ENCODE measurements around the gene HSD17B2. TPM values are rescaled to one million over a fixed set of nuclear protein-coding genes. Genes with fewer than 3 reads are reported as not detected.

The HSD17B2 gene
- polyA plus RNA-seq, 1 experiment = 0.60 TPM

GRCh38 chr16:82071421-82071820 lies 36.4 kb downstream of the HSD17B2 start:
- CTCF ChIA-PET = no interaction called here
- no peak for DNase-seq (ENCODE audit: low read depth)
- POLR2A ChIA-PET = no interaction called here

GRCh38 chr16:82072313-82072712 lies 37.3 kb downstream of the HSD17B2 start:
- ChIA-PET POLR2A (no interaction called here), CTCF (interaction anchor here (1.6 kb wide), 1 partner anchor 11 kb away, joined by 3 read pairs; no protein-coding TSS in a partner anchor)
- H3K36me3 ChIP-seq (ENCODE audit: control insufficient read depth, insufficient read depth, low read length) = no peaks in the 10 kb centered on the region
- DNase-seq (ENCODE audit: low read depth) = no peak
- no peaks in the 10 kb centered on the region for H3K27me3 ChIP-seq (ENCODE audit: control insufficient read depth, insufficient read depth, low read length)
- TF ChIP-seq, protein P1, sequence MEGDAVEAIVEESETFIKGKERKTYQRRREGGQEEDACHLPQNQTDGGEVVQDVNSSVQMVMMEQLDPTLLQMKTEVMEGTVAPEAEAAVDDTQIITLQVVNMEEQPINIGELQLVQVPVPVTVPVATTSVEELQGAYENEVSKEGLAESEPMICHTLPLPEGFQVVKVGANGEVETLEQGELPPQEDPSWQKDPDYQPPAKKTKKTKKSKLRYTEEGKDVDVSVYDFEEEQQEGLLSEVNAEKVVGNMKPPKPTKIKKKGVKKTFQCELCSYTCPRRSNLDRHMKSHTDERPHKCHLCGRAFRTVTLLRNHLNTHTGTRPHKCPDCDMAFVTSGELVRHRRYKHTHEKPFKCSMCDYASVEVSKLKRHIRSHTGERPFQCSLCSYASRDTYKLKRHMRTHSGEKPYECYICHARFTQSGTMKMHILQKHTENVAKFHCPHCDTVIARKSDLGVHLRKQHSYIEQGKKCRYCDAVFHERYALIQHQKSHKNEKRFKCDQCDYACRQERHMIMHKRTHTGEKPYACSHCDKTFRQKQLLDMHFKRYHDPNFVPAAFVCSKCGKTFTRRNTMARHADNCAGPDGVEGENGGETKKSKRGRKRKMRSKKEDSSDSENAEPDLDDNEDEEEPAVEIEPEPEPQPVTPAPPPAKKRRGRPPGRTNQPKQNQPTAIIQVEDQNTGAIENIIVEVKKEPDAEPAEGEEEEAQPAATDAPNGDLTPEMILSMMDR (IDR thresholded peaks at IDR 0.05; ENCODE audit: insufficient read depth, low read depth, low read length) = no peak
- H3K4me3 ChIP-seq (ENCODE audit: low read depth, low read length) = no peak overlapping the region

More at GRCh38 chr16:82071421-82071820, 36.4 kb downstream of the HSD17B2 start:
- Histone ChIP-seq H3K36me3 (ENCODE audit: control insufficient read depth, insufficient read depth, low read length) (no peaks in the 10 kb centered on the region), H3K27me3 (ENCODE audit: control insufficient read depth, insufficient read depth, low read length) (no peaks in the 10 kb centered on the region), H3K4me3 (ENCODE audit: low read depth, low read length) (no peak overlapping the region)
- TF ChIP-seq, protein P1 (IDR thresholded peaks at IDR 0.05; ENCODE audit: insufficient read depth, low read depth, low read length) = no peak

DNA sequence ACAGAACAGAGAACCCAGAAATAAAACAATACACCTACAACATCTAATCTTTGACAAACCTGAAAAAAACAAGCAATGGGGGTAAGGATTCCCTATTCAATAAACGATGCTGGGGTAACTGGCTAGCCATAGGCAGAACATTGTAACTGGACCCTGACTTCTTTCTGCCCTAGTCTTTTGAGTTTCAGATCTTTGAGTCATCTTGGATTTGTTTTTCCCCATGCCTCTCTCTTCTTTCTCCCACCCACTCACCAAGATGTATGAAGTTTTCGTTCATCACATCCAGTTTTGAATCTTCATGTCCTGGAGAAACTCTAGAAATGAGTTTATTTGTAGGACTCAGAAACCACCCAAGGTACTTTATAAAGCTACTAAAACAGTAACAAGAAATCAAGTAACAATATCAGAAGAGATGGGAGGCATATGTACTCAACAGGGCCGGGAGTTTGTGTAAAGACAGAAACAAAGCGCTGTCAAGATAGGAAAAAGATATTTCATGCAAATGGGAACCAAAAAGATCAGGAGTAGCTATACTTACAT lies 39.0 kb downstream of the HSD17B2 start:
- Histone ChIP-seq H3K27me3 (ENCODE audit: control insufficient read depth, insufficient read depth, low read length) (no peaks in the 10 kb centered on the region), H3K36me3 (ENCODE audit: control insufficient read depth, insufficient read depth, low read length) (no peaks in the 10 kb centered on the region), H3K4me3 (ENCODE audit: low read depth, low read length) (no peak overlapping the region)
- CTCF ChIA-PET = interaction anchor here (0.9 to 1.5 kb wide), 3 partner anchors 9 to 17 kb away, joined by 3 to 4 read pairs (median 3); no protein-coding TSS in a partner anchor
- POLR2A ChIA-PET = no interaction called here
- TF ChIP-seq, protein P1 (IDR thresholded peaks at IDR 0.05; ENCODE audit: insufficient read depth, low read depth, low read length) = no peak
- no peak for DNase-seq (ENCODE audit: low read depth)

DNA sequence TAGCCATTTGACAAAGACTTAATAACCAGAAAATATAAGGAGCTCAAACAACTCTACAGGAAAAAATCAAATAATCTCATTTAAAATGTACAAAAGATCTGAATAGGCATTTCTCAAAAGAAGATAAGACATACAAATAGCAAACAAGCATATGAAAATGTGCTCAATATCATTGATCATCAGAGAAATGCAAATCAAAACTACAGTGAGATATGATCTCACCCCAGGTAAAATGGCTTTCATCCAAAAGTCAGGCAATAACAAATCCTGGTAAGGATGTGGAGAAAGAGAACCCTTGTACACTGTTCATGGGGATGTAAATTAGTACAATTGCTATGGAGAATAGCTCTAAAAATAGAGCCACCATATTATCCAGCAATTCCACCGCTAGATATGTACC lies 43.1 kb downstream of the HSD17B2 start:
- Histone ChIP-seq H3K4me3 (ENCODE audit: low read depth, low read length) (no peak overlapping the region), H3K36me3 (ENCODE audit: control insufficient read depth, insufficient read depth, low read length) (no peaks in the 10 kb centered on the region), H3K27me3 (ENCODE audit: control insufficient read depth, insufficient read depth, low read length) (no peaks in the 10 kb centered on the region)
- POLR2A ChIA-PET = no interaction called here
- no peak for DNase-seq (ENCODE audit: low read depth)
- TF ChIP-seq, protein P1 (IDR thresholded peaks at IDR 0.05; ENCODE audit: insufficient read depth, low read depth, low read length) = no peak
- CTCF ChIA-PET = no interaction called here

DNA sequence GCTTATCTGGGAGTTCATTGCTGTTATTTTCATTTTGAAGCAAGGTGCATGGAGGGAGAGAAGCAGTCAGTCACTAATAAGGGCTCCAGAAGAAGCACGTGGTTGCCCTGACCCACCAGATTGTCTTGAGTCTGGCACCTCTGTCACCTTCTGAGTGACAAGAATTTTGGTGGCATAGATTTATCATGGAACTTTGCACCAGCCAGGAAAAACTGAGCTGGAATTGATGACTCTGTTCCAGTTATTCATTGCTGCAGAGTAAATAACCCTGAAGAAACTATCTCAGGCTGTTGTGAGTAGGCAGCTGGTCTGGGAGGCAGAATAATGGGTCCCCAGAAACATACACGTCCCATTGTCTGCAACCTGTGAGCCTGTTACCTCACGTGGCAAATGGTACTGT lies 44.8 kb downstream of the HSD17B2 start:
- Histone ChIP-seq H3K36me3 (ENCODE audit: control insufficient read depth, insufficient read depth, low read length) (no peaks in the 10 kb centered on the region), H3K4me3 (ENCODE audit: low read depth, low read length) (no peak overlapping the region), H3K27me3 (ENCODE audit: control insufficient read depth, insufficient read depth, low read length) (no peaks in the 10 kb centered on the region)
- TF ChIP-seq, protein P1 (IDR thresholded peaks at IDR 0.05; ENCODE audit: insufficient read depth, low read depth, low read length) = no peak
- ChIA-PET POLR2A (no interaction called here), CTCF (no interaction called here)
- no peak for DNase-seq (ENCODE audit: low read depth)

Data from BJ (cell line).